Testis (tissue), 3 donors: ENCODE measurements around the gene HSPB7. TPM values are rescaled to one million over a fixed set of nuclear protein-coding genes. Genes with fewer than 3 reads are reported as not detected.

Source experiments
- DNase-seq: peaks from one replicate; pipeline ENCODE4 v3.0.0-alpha.2; 2019
- H3K27ac ChIP-seq, 2 donors: fragments of 200-600 bp; sonication (generic); one replicate each; pipeline ENCODE4 v1.5.1; 2019
- H3K27me3 ChIP-seq: fragments of 200-600 bp; sonication (generic); one replicate; pipeline ENCODE4 v1.5.1; 2019
- H3K36me3 ChIP-seq: fragments of 200-600 bp; sonication (generic); one replicate; pipeline ENCODE4 v1.5.1; 2017; ENCODE audit warnings: low read depth; ENCODE audit errors: missing control alignments
- H3K4me1 ChIP-seq: fragments of 200-600 bp; sonication (generic); one replicate; pipeline ENCODE4 v1.5.1; 2019
- H3K4me3 ChIP-seq, 2 donors: fragments of 200-600 bp; sonication (generic); one replicate each; pipeline ENCODE4 v1.5.1; 2017 to 2019
- H3K9me3 ChIP-seq: fragments of 200-600 bp; sonication (generic); one replicate; pipeline ENCODE4 v1.5.1; 2017
- POLR2A ChIP-seq: fragments of 450-650 bp; IDR thresholded peaks from one replicate; pipeline ENCODE4 v1.6.1; 2017; ENCODE audit warnings: antibody characterized with exemption, mild to moderate bottlenecking, moderate library complexity
- WGBS, 2 donors: methylation state at CpG; one replicate each; pipeline ENCODE4 v1.1.5; 2018; 5-methylcytosine and 5-hydroxymethylcytosine counted together
- intact Hi-C: fragments of 100-400 bp; cut with DNase I; formaldehyde crosslinking; loops from one replicate; pipeline ENCODE4 v1.15.1; 2023; ENCODE audit warnings: low total_unique reads
- polyA plus RNA-seq: library from polyadenylated mRNA; stranded (reverse); fragments of 350-450 nt; fragmentation: Illumina TruSeq; extraction: RNeasy Lipid Tissue Mini Kit (QIAGEN cat#74804); gene quantifications from one replicate; pipeline ENCODE4 v1.2.3, GENCODE V29; 2014; ENCODE audit warnings: low read depth, low replicate concordance; ENCODE audit not compliant: insufficient read depth
- total RNA-seq, 2 donors: library from RNA; depleted of rRNA; stranded (reverse); fragments of >200 nt; gene quantifications; one replicate each; pipeline ENCODE4 v1.2.3, GENCODE V29; 2016
- TF ChIP-seq, protein P1 (sequence below), 3 experiments: fragments of 450-650 bp in 2 of 3; fragments of 200-600 bp in 1 of 3; sonication (generic) in 1 of 3; IDR thresholded peaks; one replicate each; pipeline ENCODE4 v1.5.1; 2016 to 2019; ENCODE audit warnings: antibody characterized with exemption in 3 of 3, mild to moderate bottlenecking in 2 of 3, moderate library complexity in 1 of 3

Gene HSPB7
- total and polyA plus RNA-seq, 3 donors from 2014 or later, result 9.0 to 31.2 (median 11.7) TPM

DNA sequence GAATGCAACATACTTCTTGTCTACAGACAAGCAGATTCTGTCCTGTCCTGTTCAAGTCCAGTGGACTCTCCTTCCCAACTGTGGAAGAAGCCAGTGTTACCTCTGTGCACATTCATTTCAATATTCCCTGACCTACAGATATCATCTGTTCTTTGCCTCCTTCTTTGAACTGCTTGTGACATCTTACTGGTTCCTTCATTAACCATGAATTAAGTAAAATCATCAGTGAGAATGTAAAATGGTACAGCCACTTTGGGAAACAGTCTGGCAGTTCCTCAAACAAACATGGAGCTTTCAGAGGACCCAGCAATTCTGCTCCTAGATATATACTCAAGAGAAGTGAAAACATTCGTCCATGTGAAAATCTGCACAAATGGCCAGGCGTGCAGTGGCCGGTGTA is 7.0 kb downstream of the HSPB7 start:
- H3K9me3 ChIP-seq, result no peaks in the 10 kb centered on the region
- DNase-seq, result no peak
- intact Hi-C loops, result no loop called here
- no peaks in the 10 kb centered on the region for H3K27me3 ChIP-seq
- TF ChIP-seq, protein P1, sequence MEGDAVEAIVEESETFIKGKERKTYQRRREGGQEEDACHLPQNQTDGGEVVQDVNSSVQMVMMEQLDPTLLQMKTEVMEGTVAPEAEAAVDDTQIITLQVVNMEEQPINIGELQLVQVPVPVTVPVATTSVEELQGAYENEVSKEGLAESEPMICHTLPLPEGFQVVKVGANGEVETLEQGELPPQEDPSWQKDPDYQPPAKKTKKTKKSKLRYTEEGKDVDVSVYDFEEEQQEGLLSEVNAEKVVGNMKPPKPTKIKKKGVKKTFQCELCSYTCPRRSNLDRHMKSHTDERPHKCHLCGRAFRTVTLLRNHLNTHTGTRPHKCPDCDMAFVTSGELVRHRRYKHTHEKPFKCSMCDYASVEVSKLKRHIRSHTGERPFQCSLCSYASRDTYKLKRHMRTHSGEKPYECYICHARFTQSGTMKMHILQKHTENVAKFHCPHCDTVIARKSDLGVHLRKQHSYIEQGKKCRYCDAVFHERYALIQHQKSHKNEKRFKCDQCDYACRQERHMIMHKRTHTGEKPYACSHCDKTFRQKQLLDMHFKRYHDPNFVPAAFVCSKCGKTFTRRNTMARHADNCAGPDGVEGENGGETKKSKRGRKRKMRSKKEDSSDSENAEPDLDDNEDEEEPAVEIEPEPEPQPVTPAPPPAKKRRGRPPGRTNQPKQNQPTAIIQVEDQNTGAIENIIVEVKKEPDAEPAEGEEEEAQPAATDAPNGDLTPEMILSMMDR (IDR thresholded peaks at IDR 0.05), result no peak
- no peak for TF ChIP-seq POLR2A
- H3K36me3 ChIP-seq, result no peaks in the 10 kb centered on the region
- no peak overlapping the region for H3K4me3 ChIP-seq
- no peak overlapping the region for H3K27ac ChIP-seq
- peaks cover 37% of the 10 kb centered on the region for H3K4me1 ChIP-seq
- WGBS, 2 donors, result 80 to 95% methylated on average over 1 to 3 of the region's 3 CpGs

DNA sequence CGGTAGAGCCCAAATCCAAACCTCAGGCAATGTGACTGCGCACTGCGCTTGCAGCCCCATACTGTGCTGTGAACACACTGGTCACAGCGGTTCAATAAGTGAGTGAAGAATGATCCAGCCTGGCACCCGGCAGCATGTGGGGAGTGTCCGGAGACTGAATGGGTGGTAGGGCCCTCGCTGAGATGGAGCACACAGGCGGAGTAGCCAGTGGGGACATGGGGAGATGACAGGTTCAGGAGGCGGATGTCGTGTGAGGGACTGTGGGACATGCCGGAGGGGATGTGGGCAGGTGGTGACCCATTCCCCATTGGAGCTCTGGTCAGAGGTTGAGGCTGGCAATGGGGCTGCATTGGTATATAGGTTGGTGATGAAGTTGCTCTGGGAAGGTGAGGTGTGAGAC is 8.2 kb downstream of the HSPB7 start:
- DNase-seq, result no peak
- no peaks in the 10 kb centered on the region for H3K9me3 ChIP-seq
- intact Hi-C loops, result no loop called here
- H3K4me1 ChIP-seq, result peaks cover 26% of the 10 kb centered on the region
- H3K27me3 ChIP-seq, result no peaks in the 10 kb centered on the region
- no peaks in the 10 kb centered on the region for H3K36me3 ChIP-seq
- no peak for TF ChIP-seq POLR2A
- TF ChIP-seq, protein P1 (IDR thresholded peaks at IDR 0.05), result no peak
- no peak overlapping the region for H3K4me3 ChIP-seq
- H3K27ac ChIP-seq, result no peak overlapping the region
- WGBS, 2 donors, result 89 to 95% methylated on average over 9 to 11 of the region's 11 CpGs

DNA sequence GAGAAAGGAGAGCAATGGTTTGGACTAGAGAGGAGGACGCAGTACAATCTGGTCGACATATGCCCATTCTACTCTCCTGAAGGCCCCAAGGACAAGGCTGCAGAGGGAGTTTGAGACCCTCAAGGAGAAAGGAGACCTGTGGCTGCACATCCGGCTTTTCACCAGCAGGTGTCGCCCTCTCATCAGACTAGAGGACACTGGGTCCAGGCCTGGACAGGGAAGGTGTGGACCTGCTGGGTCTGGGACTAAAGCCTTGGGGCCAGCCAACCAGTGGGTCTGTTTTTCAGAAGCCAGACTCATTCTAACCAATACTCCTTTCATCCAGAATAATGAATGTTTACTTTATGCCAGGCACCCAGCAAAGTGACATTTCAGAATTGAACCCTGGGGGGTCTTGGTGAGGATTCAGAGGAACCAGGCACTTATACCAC is 8.8 kb downstream of the HSPB7 start:
- 13 to 24% methylated on average over 3 to 4 of the region's 4 CpGs for WGBS, 2 donors
- H3K4me1 ChIP-seq, result peaks cover 20% of the 10 kb centered on the region
- peak; percentile 91 for DNase-seq
- TF ChIP-seq, protein P1 (IDR thresholded peaks at IDR 0.05), result peak; percentile 94 to 97 (median 96)
- no peak for TF ChIP-seq POLR2A
- H3K4me3 ChIP-seq, result no peak overlapping the region
- H3K36me3 ChIP-seq, result no peaks in the 10 kb centered on the region
- intact Hi-C loops, result no loop called here
- H3K27me3 ChIP-seq, result no peaks in the 10 kb centered on the region
- H3K9me3 ChIP-seq, result no peaks in the 10 kb centered on the region
- H3K27ac ChIP-seq, result no peak overlapping the region

DNA sequence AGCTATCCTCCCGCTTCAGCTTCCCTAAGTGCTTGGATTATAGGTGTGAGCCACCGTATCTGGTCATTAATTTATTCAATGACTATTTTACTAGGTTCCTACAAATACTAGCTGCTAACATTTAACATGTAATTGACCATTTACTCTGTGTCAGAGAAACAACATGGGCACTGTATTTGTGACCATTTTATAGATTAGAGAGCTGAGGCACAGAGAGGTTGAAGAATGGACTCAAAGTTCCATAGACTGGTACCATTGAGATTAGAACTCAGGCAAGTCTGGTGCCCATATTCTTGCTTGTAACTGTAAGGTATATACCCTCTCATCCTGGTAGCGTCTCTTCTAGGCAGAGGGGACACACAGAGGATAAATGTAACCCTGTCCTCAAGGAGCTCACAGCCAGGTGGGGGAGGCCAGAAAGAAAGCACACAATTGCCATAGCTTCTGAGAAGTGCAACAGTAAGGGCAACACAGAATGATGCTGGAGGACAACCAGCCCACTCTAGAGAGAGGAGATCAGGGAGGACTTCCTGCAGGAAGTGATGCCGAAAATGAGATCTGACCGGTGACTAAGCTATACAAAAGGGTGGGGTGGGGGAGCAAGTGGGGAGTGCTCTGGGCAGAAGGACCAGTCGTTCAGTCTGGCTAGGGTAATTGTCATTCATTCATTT is 10.0 kb downstream of the HSPB7 start:
- H3K4me3 ChIP-seq, result no peak overlapping the region
- H3K27me3 ChIP-seq, result no peaks in the 10 kb centered on the region
- H3K9me3 ChIP-seq, result no peaks in the 10 kb centered on the region
- no peaks in the 10 kb centered on the region for H3K36me3 ChIP-seq
- no peak overlapping the region for H3K27ac ChIP-seq
- TF ChIP-seq POLR2A, result no peak
- TF ChIP-seq, protein P1 (IDR thresholded peaks at IDR 0.05), result no peak
- intact Hi-C loops, result no loop called here
- 83 to 91% methylated on average over 6 of the region's 6 CpGs for WGBS, 2 donors
- peaks cover 8% of the 10 kb centered on the region for H3K4me1 ChIP-seq
- no peak for DNase-seq
